Adrenal gland (tissue), 12 donors: ENCODE data around the gene RAPH1. TPM values are rescaled to one million over a fixed set of nuclear protein-coding genes. Genes with fewer than 3 reads are reported as not detected.

Source experiments
- DNase-seq, 7 donors: peaks; one replicate each; pipeline ENCODE4 v3.0.0-alpha.2; 2019 to 2020
- H3K27ac ChIP-seq, 5 donors: fragments of 200-600 bp; sonication (generic) in 4 of 5; 1 replicate in 3 of 5; 2 replicates in 2 of 5; pipeline versions ENCODE4 v1.5.1 to v1.8.0; 2016 to 2020; ENCODE audit warnings: mild to moderate bottlenecking in 1 of 5
- H3K27me3 ChIP-seq: fragments of 200-600 bp; 2 replicates; pipeline ENCODE4 v1.8.0; 2021
- H3K36me3 ChIP-seq, 2 donors: fragments of 200-600 bp; replicated peaks in 1 of 2; 1 replicate in 1 of 2; 2 replicates in 1 of 2; pipeline versions ENCODE4 v1.5.1 to v1.8.0; 2018 to 2022
- H3K4me1 ChIP-seq, 2 donors: fragments of 200-600 bp; replicated peaks in 1 of 2; 1 replicate in 1 of 2; 2 replicates in 1 of 2; pipeline versions ENCODE4 v1.5.1 to v1.8.0; 2018 to 2021
- H3K4me3 ChIP-seq, 4 donors: fragments of 200-600 bp; sonication (generic) in 3 of 4; one replicate each; pipeline ENCODE4 v1.5.1; 2016 to 2018
- H3K9me3 ChIP-seq, 3 donors: fragments of 200-600 bp; sonication (generic) in 1 of 3; replicated peaks in 1 of 3; 1 replicate in 2 of 3; 2 replicates in 1 of 3; pipeline versions ENCODE4 v1.5.1 to v1.8.0; 2016 to 2021
- CTCF ChIP-seq, 6 experiments: fragments of 450-650 bp in 4 of 6; fragments of 200-600 bp in 2 of 6; sonication (generic) in 1 of 6; IDR thresholded peaks; 1 replicate in 5 of 6; 2 replicates in 1 of 6; pipeline versions ENCODE4 v1.5.1 to v1.8.0; 2016 to 2021; ENCODE audit warnings: antibody characterized with exemption in 6 of 6, mild to moderate bottlenecking in 2 of 6, moderate library complexity in 1 of 6
- POLR2A ChIP-seq, 2 donors: fragments of 450-650 bp; IDR thresholded peaks; one replicate each; pipeline ENCODE4 v1.6.1; 2017; ENCODE audit warnings: antibody characterized with exemption in 2 of 2, mild to moderate bottlenecking in 2 of 2, moderate library complexity in 1 of 2
- WGBS, 4 donors: extraction: QIAGEN DNeasy Blood & Tissue Kit in 2 of 4; methylation state at CpG; one replicate each; pipeline versions ENCODE4 v1.1.5 to v1.1.7; 2013 to 2017; 5-methylcytosine and 5-hydroxymethylcytosine counted together
- intact Hi-C, 2 donors: fragments of 100-400 bp; cut with DNase I; formaldehyde crosslinking; loops; one replicate each; pipeline versions ENCODE4 v1.14.1 to v1.15.0; 2022 to 2023
- polyA plus RNA-seq, 3 donors: library from polyadenylated mRNA; stranded (reverse); fragments of 200-250 nt in 2 of 3; fragments of 350-450 nt in 1 of 3; fragmentation: Illumina TruSeq in 1 of 3; extraction: RNeasy Lipid Tissue Mini Kit (QIAGEN cat#74804) in 1 of 3; gene quantifications; one replicate each; pipeline ENCODE4 v1.2.3, GENCODE V29; 2013 to 2014
- total RNA-seq, 9 donors: library from RNA; depleted of rRNA in 4 of 9; stranded (reverse); fragments of >200 nt in 4 of 9; fragments of 120-200 nt in 1 of 9; fragmentation: NEBNext Ultra II Directional in 1 of 9; extraction: Animal tissue kit (Norgen Biotek cat#: 25700) in 1 of 9; gene quantifications; one replicate each; pipeline versions ENCODE4 v1.1.0 to v1.2.4, GENCODE V29; 2013 to 2023
- donor health status: healthy with polysubstance abuse.
- donor health status: Bipolar disorder and iron deficiency.
- donor health status: DM: yes; HTN: yes; CAD: no.
- donor health status: DM: no; HTN: no; CAD: no.
- donor health status: DM: no; HTN: no; CAD: no.
- donor health status: DM: yes; HTN: yes; CAD: no.

RAPH1 gene
- total and polyA plus RNA-seq, 12 donors: 4.2 to 72.5 (median 27.3) TPM

- no peaks in the 10 kb centered on the region for H3K4me1 ChIP-seq
- DNase-seq: no peak
- H3K9me3 ChIP-seq: no peaks in the 10 kb centered on the region
- H3K27me3 ChIP-seq: no peaks in the 10 kb centered on the region
- H3K36me3 ChIP-seq: no peaks in the 10 kb centered on the region
- H3K4me3 ChIP-seq: no peak overlapping the region
- 94 to 100% (median 99%) methylated on average over 1 of the region's 1 CpG for WGBS, 4 donors
- H3K27ac ChIP-seq: no peak overlapping the region
- intact Hi-C loops: no loop called here
- no peak for TF ChIP-seq CTCF (IDR thresholded peaks at IDR 0.05)
- TF ChIP-seq POLR2A (IDR thresholded peaks at IDR 0.05): no peak
Observed at GRCh38 chr2:203553784-203554183, 18.7 kb upstream of the RAPH1 start.

- Histone ChIP-seq H3K36me3 (no peaks in the 10 kb centered on the region), H3K4me1 (no peaks in the 10 kb centered on the region), H3K9me3 (no peaks in the 10 kb centered on the region), H3K4me3 (no peak overlapping the region), H3K27me3 (no peaks in the 10 kb centered on the region), H3K27ac (no peak overlapping the region)
- intact Hi-C loops: no loop called here
- 55 to 70% (median 68%) methylated on average over 3 of the region's 3 CpGs for WGBS, 4 donors
- DNase-seq: peak in 2 of 7 donors; percentile 9 to 14
- TF ChIP-seq POLR2A (IDR thresholded peaks at IDR 0.05) (no peak), CTCF (IDR thresholded peaks at IDR 0.05) (no peak)
Observed at GRCh38 chr2:203551778-203552177, 16.7 kb upstream of the RAPH1 start.

GRCh38 chr2:203550266-203550665 lies 15.2 kb upstream of the RAPH1 start:
- intact Hi-C loops: no loop called here
- WGBS, 4 donors: 79 to 86% (median 81%) methylated on average over 2 of the region's 2 CpGs
- TF ChIP-seq CTCF (IDR thresholded peaks at IDR 0.05): no peak
- no peak for TF ChIP-seq POLR2A (IDR thresholded peaks at IDR 0.05)
- H3K27ac ChIP-seq: peak overlapping the region in 1 of 5 donors; percentile 57
- H3K4me3 ChIP-seq: no peak overlapping the region
- H3K9me3 ChIP-seq: no peaks in the 10 kb centered on the region
- H3K4me1 ChIP-seq: no peaks in the 10 kb centered on the region
- H3K36me3 ChIP-seq: no peaks in the 10 kb centered on the region
- DNase-seq: no peak
- H3K27me3 ChIP-seq: no peaks in the 10 kb centered on the region

- H3K9me3 ChIP-seq: no peaks in the 10 kb centered on the region
- H3K36me3 ChIP-seq: no peaks in the 10 kb centered on the region
- no peak overlapping the region for H3K4me3 ChIP-seq
- intact Hi-C loops: no loop called here
- DNase-seq: no peak
- H3K4me1 ChIP-seq: no peaks in the 10 kb centered on the region
- no peak for TF ChIP-seq CTCF (IDR thresholded peaks at IDR 0.05)
- TF ChIP-seq POLR2A (IDR thresholded peaks at IDR 0.05): no peak
- no peak overlapping the region for H3K27ac ChIP-seq
- no peaks in the 10 kb centered on the region for H3K27me3 ChIP-seq
Observed at GRCh38 chr2:203549406-203549805, 14.3 kb upstream of the RAPH1 start.
